HepG2 (cell line): Measurements from ENCODE around the gene LIM2. TPM values are rescaled to one million over a fixed set of nuclear protein-coding genes. Genes with fewer than 3 reads are reported as not detected.

Experiments used
- DZIP1 ChIP-seq: sonication (generic); formaldehyde crosslinking; IDR thresholded peaks from 2 replicates; pipeline ENCODE4 v1.5.0; 2020; ENCODE audit warnings: mild to moderate bottlenecking, missing genetic modification reagents
- HMG20A ChIP-seq: IDR thresholded peaks from 2 replicates; pipeline ENCODE4 v1.6.1; 2016; ENCODE audit warnings: borderline replicate concordance
- HNF1A ChIP-seq, 2 experiments: sonication (generic) in 1 of 2; formaldehyde crosslinking in 1 of 2; IDR thresholded peaks; 2 replicates each; pipeline versions ENCODE4 v1.4.0 to v1.6.1; 2016 to 2020; ENCODE audit warnings: borderline replicate concordance in 1 of 2, low read depth in 1 of 2, mild to moderate bottlenecking in 1 of 2, missing genetic modification reagents in 1 of 2
- MAF1 ChIP-seq: sonication (generic); formaldehyde crosslinking; IDR thresholded peaks from 2 replicates; pipeline ENCODE4 v1.5.0; 2020; ENCODE audit warnings: missing genetic modification reagents, borderline replicate concordance
- MIER3 ChIP-seq: IDR thresholded peaks from 2 replicates; pipeline ENCODE4 v1.6.1; 2016; ENCODE audit warnings: missing compliant biosample characterization, borderline replicate concordance
- RARA ChIP-seq: IDR thresholded peaks from 2 replicates; pipeline ENCODE4 v1.6.1; 2016; ENCODE audit warnings: missing genetic modification reagents, missing compliant biosample characterization
- SALL1 ChIP-seq: sonication (generic); formaldehyde crosslinking; IDR thresholded peaks from 2 replicates; pipeline ENCODE4 v1.8.0; 2022; ENCODE audit warnings: mild to moderate bottlenecking, missing genetic modification reagents
- SIN3A ChIP-seq: IDR thresholded peaks from 2 replicates; pipeline ENCODE4 v1.6.1; 2011; ENCODE audit warnings: low read depth, mild to moderate bottlenecking, control low read depth, low read length, borderline replicate concordance
- SNAPC2 ChIP-seq: sonication (generic); formaldehyde crosslinking; IDR thresholded peaks from 2 replicates; pipeline ENCODE4 v1.8.1; 2022; ENCODE audit warnings: mild to moderate bottlenecking, missing genetic modification reagents
- ZNF276 ChIP-seq: sonication (generic); formaldehyde crosslinking; IDR thresholded peaks from 2 replicates; pipeline ENCODE4 v1.4.0; 2020; ENCODE audit warnings: mild to moderate bottlenecking, low read depth, missing genetic modification reagents
- ZNF687 ChIP-seq: sonication (generic); formaldehyde crosslinking; IDR thresholded peaks from 2 replicates; pipeline ENCODE4 v1.5.1; 2020; ENCODE audit warnings: mild to moderate bottlenecking, missing genetic modification reagents, moderate library complexity
- polyA plus RNA-seq, 8 experiments: library from polyadenylated mRNA; depleted of rRNA in 3 of 8; stranded (reverse) in 7 of 8; unstranded in 1 of 8; fragments of >200 nt; fragmentation: Illumina TruSeq in 4 of 8; extraction: Trizol in 4 of 8; gene quantifications; 2 replicates each; pipeline versions ENCODE4 v1.2.1 to v1.2.3, GENCODE V29; 2011 to 2016; ENCODE audit warnings: low read depth in 4 of 8, missing spikeins in 1 of 8, mixed read lengths in 1 of 8; ENCODE audit not compliant: insufficient read depth in 1 of 8
- total RNA-seq, 5 experiments: library from RNA; depleted of rRNA; stranded (reverse); fragments of >200 nt; fragmentation: Illumina TruSeq; extraction: Trizol; gene quantifications; 2 replicates each; pipeline ENCODE4 v1.2.3, GENCODE V29; 2016; ENCODE audit warnings: low read depth in 1 of 5

LIM2 gene
- total and polyA plus RNA-seq, 2 of the 13 experiments (the other 11 are each of a cell fraction or from before 2014, with no cell fraction given), result 1.3 TPM; not detected in 1

GRCh38 chr19:51365211-51365964 lies 22.4 kb downstream of the LIM2 start (continued):
- TF ChIP-seq HNF1A (IDR thresholded peaks at IDR 0.05; ENCODE audit: low read depth) (0 out of 2 replicates have a peak, but pooled peaks have one; percentile 8), HNF1A (CRISPR knock-in tag; IDR thresholded peaks at IDR 0.05; ENCODE audit: borderline replicate concordance) (peak; percentile 58; the same call in 1 of the 2 replicates), RARA (CRISPR knock-in tag) (peak; percentile 75), SIN3A (peak; percentile 42; the same call in 1 of the 2 replicates), HMG20A (CRISPR knock-in tag) (peak; percentile 26; the same call in 1 of the 2 replicates), ZNF687 (peak; percentile 58; the same call in 1 of the 2 replicates), SALL1 (CRISPR knock-in tag) (peak; percentile 67), MAF1 (no peak), MIER3 (CRISPR knock-in tag) (peak; percentile 89; the same call in 1 of the 2 replicates), DZIP1 (CRISPR knock-in tag) (peak; percentile 22; the same call in 1 of the 2 replicates), SNAPC2 (peak; percentile 69; the same call in 1 of the 2 replicates), ZNF276 (0 out of 2 replicates have a peak, but pooled peaks have one; percentile 18)
